Smooth muscle cell (in vitro differentiated cells): ENCODE measurements around the gene PRAMEF4. TPM values are rescaled to one million over a fixed set of nuclear protein-coding genes. Genes with fewer than 3 reads are reported as not detected.
"Not testable (repeated sequence)": the region's sequence is repeated elsewhere in the genome, so short reads cannot be mapped to it uniquely, and the experiment has no call there.

Source experiments
- DNase-seq: peaks from one replicate; lab custom pipeline; 2025; ENCODE audit not compliant: unreplicated experiment; lab: John Stamatoyannopoulos, UW
- H2AFZ ChIP-seq: fragments of 200-600 bp; sonication (generic); 2 replicates; pipeline ENCODE4 v1.6.0; 2016; ENCODE audit warnings: antibody characterized with exemption, low read depth, mild to moderate bottlenecking
- H3F3A ChIP-seq: fragments of 200-600 bp; sonication (generic); 2 replicates; pipeline ENCODE4 v1.6.0; 2017; ENCODE audit warnings: antibody characterized with exemption, low read depth
- H3K27ac ChIP-seq: fragments of 200-600 bp; sonication (generic); 2 replicates; pipeline ENCODE4 v1.5.1; 2016; ENCODE audit warnings: low read depth, mild to moderate bottlenecking
- H3K27me3 ChIP-seq: fragments of 200-600 bp; sonication (generic); 2 replicates; pipeline ENCODE4 v1.6.1; 2016; ENCODE audit warnings: low read depth, mild to moderate bottlenecking
- H3K36me3 ChIP-seq: fragments of 200-600 bp; sonication (generic); 2 replicates; pipeline ENCODE4 v1.5.1; 2016; ENCODE audit warnings: low read depth
- H3K4me1 ChIP-seq: fragments of 200-600 bp; sonication (generic); 2 replicates; pipeline ENCODE4 v1.5.1; 2016; ENCODE audit warnings: low read depth
- H3K4me2 ChIP-seq: fragments of 200-600 bp; sonication (generic); 2 replicates; pipeline ENCODE4 v1.6.0; 2016; ENCODE audit warnings: mild to moderate bottlenecking
- H3K4me3 ChIP-seq: fragments of 200-600 bp; sonication (generic); 2 replicates; pipeline ENCODE4 v1.5.1; 2016; ENCODE audit warnings: mild to moderate bottlenecking
- H3K79me2 ChIP-seq: fragments of 200-600 bp; sonication (generic); 2 replicates; pipeline ENCODE4 v1.6.0; 2016; ENCODE audit warnings: low read depth, mild to moderate bottlenecking
- H3K9ac ChIP-seq: fragments of 200-600 bp; sonication (generic); 2 replicates; pipeline ENCODE4 v1.6.0; 2016; ENCODE audit warnings: low read depth
- H3K9me3 ChIP-seq: fragments of 200-600 bp; sonication (generic); replicated peaks from 2 replicates; pipeline ENCODE4 v1.5.1; 2016; ENCODE audit warnings: low read depth
- H4K20me1 ChIP-seq: fragments of 200-600 bp; sonication (generic); 2 replicates; pipeline ENCODE4 v1.6.0; 2016; ENCODE audit warnings: low read depth
- WGBS: methylation state at CpG from one replicate; pipeline ENCODE4 v1.1.7; 2016; ENCODE audit warnings: low lambda C conversion rate; 5-methylcytosine and 5-hydroxymethylcytosine counted together
- polyA plus RNA-seq: library from polyadenylated mRNA; unstranded; fragments of >200 nt; fragmentation: Nextera tagmentation; extraction: Ambion mirVana; gene quantifications from 2 replicates; pipeline ENCODE4 v1.2.1, GENCODE V29; 2016
- total RNA-seq: library from RNA; depleted of rRNA; stranded (reverse); fragments of >200 nt; gene quantifications from 2 replicates; pipeline ENCODE4 v1.2.3, GENCODE V29; 2014

PRAMEF4 gene
- not detected in 2 replicates for total RNA-seq
- polyA plus RNA-seq, result not detected in 2 replicates

DNA sequence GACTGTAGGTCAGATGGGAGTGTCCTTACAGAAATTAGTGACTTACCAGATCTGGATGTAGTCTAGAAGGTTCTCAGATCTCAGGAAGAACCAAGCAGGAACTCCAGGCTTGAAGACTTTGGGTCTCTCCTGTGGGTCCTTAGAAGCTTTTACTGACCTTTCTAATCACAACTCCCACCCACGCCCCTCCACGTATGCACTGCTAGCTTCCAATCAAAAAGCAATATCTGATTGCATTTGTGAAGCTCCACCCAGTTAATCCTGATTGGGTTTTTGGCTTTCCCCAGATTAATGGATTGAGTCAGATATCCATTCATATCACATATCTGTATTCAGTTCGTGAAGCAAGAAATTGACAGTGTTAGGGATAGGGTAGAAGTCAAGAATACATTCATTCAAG, at the start of gene PRAMEF4:
Gene PRAMEF4 (minus strand): TSS at position 101 of the 400 bp plus-strand sequence. CDS start 2,807 bp downstream, outside the sequence.
- not testable (repeated sequence) for H3K4me1 ChIP-seq, H3K27ac ChIP-seq, H4K20me1 ChIP-seq, DNase-seq, H3K36me3 ChIP-seq, H3K27me3 ChIP-seq, H3K4me2 ChIP-seq, H3K79me2 ChIP-seq, H3F3A ChIP-seq, H3K9me3 ChIP-seq, H2AFZ ChIP-seq, H3K4me3 ChIP-seq, H3K9ac ChIP-seq
- 71% methylated on average over 3 of the region's 3 CpGs for WGBS

DNA sequence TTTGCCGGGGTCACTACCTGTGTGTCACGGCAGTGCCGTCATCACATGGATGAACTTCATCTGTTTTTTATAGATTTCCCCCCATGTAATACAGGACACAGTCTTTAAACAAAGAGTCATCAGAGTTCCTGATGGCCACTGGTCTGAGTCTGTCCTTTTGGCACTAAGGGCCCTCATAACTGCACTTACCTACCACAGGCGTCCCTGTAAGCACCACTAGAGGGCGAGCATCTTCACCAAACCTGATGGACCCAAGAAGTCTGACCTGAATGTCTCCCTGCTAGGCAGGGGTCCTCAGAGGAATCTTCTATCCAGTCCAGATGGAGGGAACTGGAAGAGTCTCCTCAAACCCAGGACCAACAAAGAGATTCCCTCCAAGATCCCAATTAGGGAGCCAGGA, 38.4 kb upstream of the PRAMEF4 start:
- not testable (repeated sequence) for H3K36me3 ChIP-seq, H2AFZ ChIP-seq, H3F3A ChIP-seq, H3K9me3 ChIP-seq, H3K79me2 ChIP-seq, DNase-seq, H3K27ac ChIP-seq, H3K4me3 ChIP-seq, H3K4me1 ChIP-seq, H3K9ac ChIP-seq, H3K4me2 ChIP-seq, H4K20me1 ChIP-seq, H3K27me3 ChIP-seq
- WGBS, result 7% methylated on average over 2 of the region's 5 CpGs

DNA sequence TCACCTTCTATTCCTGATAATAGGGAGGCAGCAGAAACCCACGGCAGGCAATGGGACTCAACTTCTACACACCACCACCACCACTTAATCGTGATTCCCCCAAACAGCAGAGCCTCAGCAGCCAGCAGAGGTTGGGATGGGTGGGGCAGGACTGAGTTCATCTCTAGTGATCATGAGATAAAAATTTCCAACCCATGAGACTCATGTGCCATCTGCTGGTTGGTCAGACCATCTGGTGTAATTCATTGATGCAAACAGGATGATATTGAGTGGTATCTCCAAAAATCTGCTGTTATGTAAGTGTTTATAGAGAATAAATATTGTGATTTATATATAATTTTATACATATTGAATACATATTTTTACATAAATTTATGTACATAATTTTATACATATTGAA, 35.7 kb upstream of the PRAMEF4 start:
- not testable (repeated sequence) for H3F3A ChIP-seq, H3K27me3 ChIP-seq, DNase-seq

DNA sequence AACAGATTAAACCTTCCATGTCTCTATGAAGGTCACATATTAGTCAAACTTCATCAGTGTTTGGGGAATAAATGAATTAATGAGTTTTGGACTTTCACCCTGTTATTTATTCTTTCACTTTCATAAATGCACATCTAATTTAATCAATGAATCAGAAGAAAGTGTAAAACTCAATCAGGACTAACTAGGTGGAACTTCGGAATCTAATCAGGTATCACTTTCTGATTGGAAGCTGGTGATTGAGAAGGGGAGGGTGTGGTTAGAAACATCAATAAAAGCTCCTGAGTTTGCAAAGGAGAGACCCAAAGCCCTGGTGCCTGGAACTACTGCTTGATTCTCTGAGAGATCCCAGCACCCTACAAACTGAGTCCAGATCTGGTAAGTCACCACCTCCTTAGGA, 30.3 kb upstream of the PRAMEF4 start, which contains the start of gene PRAMEF7:
Gene PRAMEF7 (plus strand): TSS at position 301 of the 400 bp plus-strand sequence. CDS start 1,083 bp downstream, outside the sequence.
- DNase-seq, H3F3A ChIP-seq, H3K4me3 ChIP-seq, H3K9me3 ChIP-seq, H3K9ac ChIP-seq, H4K20me1 ChIP-seq, H3K27ac ChIP-seq, H3K4me2 ChIP-seq, H2AFZ ChIP-seq, H3K4me1 ChIP-seq, H3K27me3 ChIP-seq, H3K79me2 ChIP-seq, H3K36me3 ChIP-seq: not testable (repeated sequence)
- no CpG with 5 or more reads among the region's 1 CpG for WGBS

More for the DNA sequence above, 35.7 kb upstream of the PRAMEF4 start:
- H3K9me3 ChIP-seq, H3K4me1 ChIP-seq, H4K20me1 ChIP-seq, H3K27ac ChIP-seq, H3K9ac ChIP-seq, H3K36me3 ChIP-seq, H2AFZ ChIP-seq, H3K4me2 ChIP-seq, H3K79me2 ChIP-seq, H3K4me3 ChIP-seq: not testable (repeated sequence)
- WGBS, result 72% methylated on average over 2 of the region's 2 CpGs

DNA sequence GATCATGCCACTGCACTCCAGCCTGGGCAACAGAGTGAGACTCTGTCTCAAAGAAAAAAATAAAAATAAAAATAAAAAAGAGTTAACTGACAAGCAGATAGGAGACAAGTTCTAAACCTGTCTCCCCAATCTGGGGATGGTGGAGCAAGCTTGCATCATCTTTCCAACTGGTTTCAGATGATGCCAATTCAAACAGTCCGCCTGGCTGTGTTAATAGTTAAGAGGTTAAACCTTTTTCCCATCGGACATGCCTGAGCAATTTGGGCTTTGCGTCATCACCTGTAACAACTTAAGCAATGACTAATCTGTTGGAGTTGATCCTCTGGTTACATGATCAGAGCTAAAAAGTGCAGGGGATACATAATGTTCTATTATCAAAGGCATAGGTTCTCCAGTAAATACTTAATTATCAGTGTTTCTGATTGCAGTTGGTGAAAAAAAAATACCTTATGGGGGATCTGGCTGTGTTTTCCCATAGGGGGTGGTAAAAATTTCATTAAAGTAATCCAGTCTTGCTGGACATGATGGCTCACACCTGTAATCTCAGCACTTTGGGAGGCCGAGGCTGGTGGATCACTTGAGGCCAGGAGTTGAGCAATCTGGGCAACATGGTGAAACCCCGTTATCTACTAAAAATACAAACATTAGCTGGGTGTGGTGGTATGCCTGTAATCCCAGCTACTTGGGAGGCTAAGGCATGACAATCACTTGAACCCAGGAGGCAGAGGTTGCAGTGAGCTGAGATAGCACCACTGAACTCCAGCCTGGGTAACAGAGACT, 18.0 kb upstream of the PRAMEF4 start:
- not testable (repeated sequence) for H2AFZ ChIP-seq, H3K4me1 ChIP-seq, H3F3A ChIP-seq, H3K4me3 ChIP-seq, H3K9ac ChIP-seq, H3K27me3 ChIP-seq, H3K36me3 ChIP-seq, H3K4me2 ChIP-seq, H3K27ac ChIP-seq, H4K20me1 ChIP-seq, DNase-seq, H3K9me3 ChIP-seq, H3K79me2 ChIP-seq
- 86% methylated on average over 3 of the region's 5 CpGs for WGBS

DNA sequence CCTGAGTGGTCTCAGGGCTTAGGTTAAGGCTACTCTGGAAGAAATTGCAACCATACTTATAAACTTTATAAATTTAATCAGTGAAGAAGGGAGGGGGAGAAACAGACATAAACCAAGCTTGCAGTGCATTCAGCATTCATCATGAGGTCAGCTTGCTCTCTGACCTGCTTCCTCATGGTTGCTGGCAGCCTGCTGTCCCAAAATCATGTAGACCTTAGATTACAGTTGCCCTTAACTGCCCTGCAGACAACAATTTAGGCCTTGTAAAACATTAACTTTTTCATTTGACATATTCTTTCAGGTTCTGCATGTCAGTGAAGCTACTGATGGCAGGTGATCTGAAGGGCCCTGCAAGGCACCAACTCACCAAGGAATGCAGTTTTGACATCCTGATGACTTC, 13.2 kb upstream of the PRAMEF4 start:
- H3K4me1 ChIP-seq, H2AFZ ChIP-seq, H3K36me3 ChIP-seq, H4K20me1 ChIP-seq, DNase-seq, H3K9ac ChIP-seq, H3K9me3 ChIP-seq, H3K4me2 ChIP-seq, H3K4me3 ChIP-seq, H3F3A ChIP-seq, H3K27me3 ChIP-seq, H3K79me2 ChIP-seq, H3K27ac ChIP-seq: not testable (repeated sequence)

DNA sequence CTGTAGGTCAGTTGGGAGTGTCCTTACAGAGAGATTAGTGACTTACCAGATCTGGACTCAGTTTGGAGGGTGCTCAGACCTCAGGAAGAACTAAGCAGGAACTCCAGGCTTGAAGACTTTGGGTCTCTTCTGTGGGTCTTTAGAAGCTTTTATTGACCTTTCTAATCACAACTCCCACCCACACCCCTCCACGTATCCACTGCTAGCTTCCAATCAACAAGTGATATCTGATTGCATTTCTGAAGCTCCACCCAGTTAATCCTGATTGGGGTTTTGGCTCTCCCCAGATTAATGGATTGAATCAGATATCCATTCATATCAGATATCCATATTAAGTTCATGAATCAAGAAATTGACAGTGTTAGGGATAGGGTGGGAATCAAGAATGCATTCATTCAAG, 12.2 kb upstream of the PRAMEF4 start, which contains the start of gene PRAMEF10:
Gene PRAMEF10 (minus strand): TSS at position 101 of the 400 bp plus-strand sequence. CDS start 2,423 bp downstream, outside the sequence.
- H3K4me1 ChIP-seq, H3K27ac ChIP-seq, DNase-seq, H4K20me1 ChIP-seq, H3K27me3 ChIP-seq, H3K4me2 ChIP-seq, H3K36me3 ChIP-seq, H3K9ac ChIP-seq, H2AFZ ChIP-seq, H3F3A ChIP-seq, H3K79me2 ChIP-seq, H3K4me3 ChIP-seq, H3K9me3 ChIP-seq: not testable (repeated sequence)
- WGBS, result 38% methylated on average over 1 of the region's 1 CpG

DNA sequence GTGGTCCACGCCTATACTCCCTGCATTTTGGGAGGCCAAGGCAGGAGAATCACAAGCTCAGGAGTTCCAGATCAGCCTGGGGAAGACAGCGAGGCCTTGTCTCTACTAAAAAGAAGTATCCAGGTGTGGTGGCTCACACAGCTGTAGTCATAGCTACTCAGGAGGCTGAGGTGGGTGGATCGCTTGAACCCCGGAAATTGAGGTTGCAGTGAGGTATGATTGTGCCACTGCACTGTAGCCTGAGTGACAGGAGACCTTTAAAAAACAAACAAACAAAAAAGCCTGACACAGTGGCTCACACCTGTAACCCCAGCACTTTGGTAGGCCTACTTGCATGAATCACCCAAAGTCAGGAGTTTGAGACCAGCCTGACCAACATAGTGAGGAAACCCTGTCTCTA, 7.5 kb downstream of the PRAMEF4 start:
- 65% methylated on average over 4 of the region's 4 CpGs for WGBS
- H3K9ac ChIP-seq, H3K4me3 ChIP-seq, H3K4me1 ChIP-seq, H3K36me3 ChIP-seq, H3K79me2 ChIP-seq, H3F3A ChIP-seq, H3K27ac ChIP-seq, H3K27me3 ChIP-seq, H4K20me1 ChIP-seq, H3K9me3 ChIP-seq, H2AFZ ChIP-seq, DNase-seq, H3K4me2 ChIP-seq: not testable (repeated sequence)
